ENCODE data around the gene CNPY1. TPM values are rescaled to one million over a fixed set of nuclear protein-coding genes. Genes with fewer than 3 reads are reported as not detected.

The CNPY1 gene
- total RNA-seq, 1 donor from 2014 or later, result not detected

GRCh38 chr7:155487509-155488482 is 58.6 kb downstream of the CNPY1 start:
- DNase-seq, result no peak

- no peak for DNase-seq
Measured at GRCh38 chr7:155486783-155487508, 59.4 kb downstream of the CNPY1 start.

GRCh38 chr7:155484483-155485399 is 61.6 kb downstream of the CNPY1 start:
- no peak for DNase-seq

- no peak for DNase-seq
Measured at GRCh38 chr7:155483868-155484325, 62.5 kb downstream of the CNPY1 start.

GRCh38 chr7:155483245-155483644 is 63.1 kb downstream of the CNPY1 start:
- no peak for DNase-seq

- no peak for DNase-seq
Measured at GRCh38 chr7:155482511-155483183, 63.7 kb downstream of the CNPY1 start.

GRCh38 chr7:155481764-155482163 is 64.6 kb downstream of the CNPY1 start:
- no peak for DNase-seq

GRCh38 chr7:155477476-155477875 is 68.9 kb downstream of the CNPY1 start:
- DNase-seq, result no peak

- DNase-seq, result no peak
Measured at GRCh38 chr7:155471718-155472117, 74.6 kb downstream of the CNPY1 start.

GRCh38 chr7:155470686-155471638 is 75.4 kb downstream of the CNPY1 start:
- no peak for DNase-seq

- no peak for DNase-seq
Measured at GRCh38 chr7:155470186-155470487, 76.2 kb downstream of the CNPY1 start.

- no peak for DNase-seq
Measured at GRCh38 chr7:155469311-155470185, 76.8 kb downstream of the CNPY1 start.

GRCh38 chr7:155468785-155469148 is 77.6 kb downstream of the CNPY1 start:
- DNase-seq, result no peak

- no peak for DNase-seq
Measured at GRCh38 chr7:155467846-155468784, 78.2 kb downstream of the CNPY1 start.

- DNase-seq, result no peak
Measured at GRCh38 chr7:155466814-155467733, 79.3 kb downstream of the CNPY1 start.

- no peak for DNase-seq
Measured at GRCh38 chr7:155466142-155466813, 80.1 kb downstream of the CNPY1 start.

GRCh38 chr7:155465761-155466141 is 80.6 kb downstream of the CNPY1 start:
- DNase-seq, result no peak
